Stomach (tissue), 9 donors: ENCODE results near the gene ACTL6B. TPM values are rescaled to one million over a fixed set of nuclear protein-coding genes. Genes with fewer than 3 reads are reported as not detected.

ENCODE experiments used
- DNase-seq, 2 donors: peaks; one replicate each; pipeline versions ENCODE4 v3.0.0 to v3.0.0-alpha.2; 2013 to 2019
- H3K27ac ChIP-seq, 5 donors: fragments of 200-600 bp in 4 of 5; sonication (generic) in 4 of 5; one replicate each; pipeline ENCODE4 v1.5.1; 2013 to 2019; ENCODE audit warnings: mild to moderate bottlenecking in 1 of 5, moderate library complexity in 1 of 5
- H3K27me3 ChIP-seq, 3 donors: fragments of 200-600 bp; sonication (generic); one replicate each; pipeline ENCODE4 v1.5.1; 2017 to 2019; ENCODE audit warnings: mixed run types in 1 of 3
- H3K36me3 ChIP-seq, 4 donors: fragments of 200-600 bp; sonication (generic); 1 replicate in 3 of 4; 2 replicates in 1 of 4; pipeline ENCODE4 v1.5.1; 2016 to 2019
- H3K4me1 ChIP-seq, 4 donors: fragments of 200-600 bp; sonication (generic); one replicate each; pipeline ENCODE4 v1.5.1; 2016 to 2019
- H3K4me3 ChIP-seq, 4 donors: fragments of 200-600 bp; sonication (generic) in 3 of 4; one replicate each; pipeline ENCODE4 v1.5.1; 2016 to 2019; ENCODE audit warnings: mild to moderate bottlenecking in 1 of 4
- H3K9me3 ChIP-seq, 4 donors: fragments of 200-600 bp; sonication (generic); one replicate each; pipeline ENCODE4 v1.5.1; 2016 to 2019
- EP300 ChIP-seq: sonication (generic); formaldehyde crosslinking; IDR thresholded peaks from one replicate; pipeline ENCODE4 v1.6.1; 2017; ENCODE audit warnings: antibody characterized with exemption
- POLR2A ChIP-seq, 4 donors: fragments of 450-650 bp; IDR thresholded peaks; one replicate each; pipeline ENCODE4 v1.6.1; 2016; ENCODE audit warnings: antibody characterized with exemption in 4 of 4, control low read depth in 2 of 4, mild to moderate bottlenecking in 1 of 4, moderate library complexity in 1 of 4
- POLR2AphosphoS5 ChIP-seq, 3 donors: sonication (generic); formaldehyde crosslinking; IDR thresholded peaks; one replicate each; pipeline ENCODE4 v1.6.1; 2016; ENCODE audit warnings: antibody characterized with exemption in 3 of 3
- WGBS, 5 donors: extraction: QIAGEN DNeasy Blood & Tissue Kit in 3 of 5; methylation state at CpG; one replicate each; pipeline versions ENCODE4 v1.1.5 to v1.1.7; 2013 to 2018; 5-methylcytosine and 5-hydroxymethylcytosine counted together
- intact Hi-C: fragments of 100-400 bp; cut with DNase I; formaldehyde crosslinking; loops from one replicate; pipeline ENCODE4 v1.15.1; 2023; ENCODE audit warnings: low total_unique reads
- polyA plus RNA-seq, 3 donors: library from polyadenylated mRNA; stranded (reverse); fragments of 200-250 nt; gene quantifications; one replicate each; pipeline ENCODE4 v1.2.3, GENCODE V29; 2013
- total RNA-seq, 5 donors: library from RNA; depleted of rRNA; stranded (reverse); fragments of >200 nt; gene quantifications; one replicate each; pipeline versions ENCODE4 v1.1.0 to v1.2.3, GENCODE V29; 2014 to 2016
- TF ChIP-seq, protein P1 (sequence below), 7 experiments: fragments of 450-650 bp in 4 of 7; fragments of 200-600 bp in 3 of 7; sonication (generic) in 3 of 7; IDR thresholded peaks; one replicate each; pipeline ENCODE4 v1.5.1; 2016 to 2019; ENCODE audit warnings: antibody characterized with exemption in 7 of 7, control low read depth in 2 of 7, mild to moderate bottlenecking in 1 of 7
- donor health status: healthy with polysubstance abuse.
- donor health status: Bipolar disorder and iron deficiency.
- donor health status: healthy.

ACTL6B gene
- total and polyA plus RNA-seq, 8 donors, result 0.25 to 1.4 (median 0.43) TPM; not detected in 3

DNA sequence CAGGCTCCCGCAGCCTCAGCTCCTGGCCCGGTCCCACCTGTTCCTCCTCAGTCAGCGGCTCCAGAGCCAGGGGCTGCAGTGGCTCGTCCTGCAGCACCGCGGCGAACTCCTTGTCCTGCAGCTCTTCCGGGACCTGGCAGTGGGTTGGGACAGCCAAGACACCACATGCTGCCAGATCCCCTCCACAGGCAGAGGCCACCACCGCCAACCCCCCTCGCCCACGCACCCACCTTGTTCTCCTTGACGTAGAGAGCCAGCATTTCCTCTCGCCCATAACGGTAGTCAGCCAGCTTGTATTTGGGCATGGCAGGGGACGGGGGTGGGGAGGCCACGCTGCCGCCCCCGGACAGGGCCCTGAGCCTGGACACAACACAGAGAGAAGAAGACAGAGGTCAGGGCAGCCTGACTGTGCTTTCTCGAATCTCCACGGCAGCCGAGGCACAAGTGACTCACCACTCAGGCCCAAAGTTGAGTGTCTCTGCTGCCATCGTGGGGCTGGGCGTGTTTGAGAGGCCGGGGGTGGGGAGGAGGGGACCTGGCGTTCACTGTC is 31.6 kb upstream of the ACTL6B start:
- H3K27ac ChIP-seq, result no peak overlapping the region
- DNase-seq, result no peak
- H3K9me3 ChIP-seq, result no peaks in the 10 kb centered on the region
- peaks cover 56 to 72% (median 69%) of the 10 kb centered on the region in 4 donors for H3K36me3 ChIP-seq
- 77 to 84% (median 83%) methylated on average over 23 to 25 of the region's 25 CpGs for WGBS, 5 donors
- intact Hi-C loops, result no loop called here
- H3K27me3 ChIP-seq, result no peaks in the 10 kb centered on the region
- TF ChIP-seq POLR2A (IDR thresholded peaks at IDR 0.05) (no peak), EP300 (no peak), POLR2AphosphoS5 (IDR thresholded peaks at IDR 0.05) (no peak)
- TF ChIP-seq, protein P1, sequence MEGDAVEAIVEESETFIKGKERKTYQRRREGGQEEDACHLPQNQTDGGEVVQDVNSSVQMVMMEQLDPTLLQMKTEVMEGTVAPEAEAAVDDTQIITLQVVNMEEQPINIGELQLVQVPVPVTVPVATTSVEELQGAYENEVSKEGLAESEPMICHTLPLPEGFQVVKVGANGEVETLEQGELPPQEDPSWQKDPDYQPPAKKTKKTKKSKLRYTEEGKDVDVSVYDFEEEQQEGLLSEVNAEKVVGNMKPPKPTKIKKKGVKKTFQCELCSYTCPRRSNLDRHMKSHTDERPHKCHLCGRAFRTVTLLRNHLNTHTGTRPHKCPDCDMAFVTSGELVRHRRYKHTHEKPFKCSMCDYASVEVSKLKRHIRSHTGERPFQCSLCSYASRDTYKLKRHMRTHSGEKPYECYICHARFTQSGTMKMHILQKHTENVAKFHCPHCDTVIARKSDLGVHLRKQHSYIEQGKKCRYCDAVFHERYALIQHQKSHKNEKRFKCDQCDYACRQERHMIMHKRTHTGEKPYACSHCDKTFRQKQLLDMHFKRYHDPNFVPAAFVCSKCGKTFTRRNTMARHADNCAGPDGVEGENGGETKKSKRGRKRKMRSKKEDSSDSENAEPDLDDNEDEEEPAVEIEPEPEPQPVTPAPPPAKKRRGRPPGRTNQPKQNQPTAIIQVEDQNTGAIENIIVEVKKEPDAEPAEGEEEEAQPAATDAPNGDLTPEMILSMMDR (IDR thresholded peaks at IDR 0.05), result no peak
- no peak overlapping the region for H3K4me3 ChIP-seq
- H3K4me1 ChIP-seq, result peaks cover 30 to 60% (median 45%) of the 10 kb centered on the region in 4 donors

DNA sequence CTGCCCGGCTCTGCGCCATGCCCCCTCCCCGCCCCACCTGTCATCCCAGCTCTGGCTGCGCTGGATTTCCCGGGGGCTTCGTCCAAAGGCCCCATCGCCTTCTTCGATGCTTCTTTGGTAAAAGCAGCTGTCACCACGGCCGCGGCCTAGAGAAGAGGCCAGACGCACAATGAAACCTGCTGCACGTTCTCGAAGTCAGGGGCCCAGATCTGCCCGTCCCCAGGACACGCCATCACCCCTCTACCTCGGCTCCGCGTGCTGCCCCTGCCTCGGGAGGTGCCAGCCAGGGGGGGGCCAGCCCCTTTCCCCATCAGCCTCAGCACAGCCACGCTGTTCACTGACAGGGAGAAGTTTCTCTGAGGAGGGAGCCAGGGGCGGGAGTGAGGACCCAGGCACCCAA is 31.0 kb upstream of the ACTL6B start:
- intact Hi-C loops, result no loop called here
- peaks cover 25 to 54% (median 39%) of the 10 kb centered on the region in 4 donors for H3K4me1 ChIP-seq
- H3K27me3 ChIP-seq, result no peaks in the 10 kb centered on the region
- H3K9me3 ChIP-seq, result no peaks in the 10 kb centered on the region
- H3K36me3 ChIP-seq, result peaks cover 62 to 78% (median 75%) of the 10 kb centered on the region in 4 donors
- TF ChIP-seq POLR2A (IDR thresholded peaks at IDR 0.05), result no peak
- no peak for TF ChIP-seq POLR2AphosphoS5 (IDR thresholded peaks at IDR 0.05)
- no peak for TF ChIP-seq EP300
- TF ChIP-seq, protein P1 (IDR thresholded peaks at IDR 0.05), result no peak
- no peak overlapping the region for H3K4me3 ChIP-seq
- no peak for DNase-seq
- H3K27ac ChIP-seq, result no peak overlapping the region
- WGBS, 5 donors, result 88 to 93% (median 90%) methylated on average over 19 to 22 of the region's 22 CpGs

DNA sequence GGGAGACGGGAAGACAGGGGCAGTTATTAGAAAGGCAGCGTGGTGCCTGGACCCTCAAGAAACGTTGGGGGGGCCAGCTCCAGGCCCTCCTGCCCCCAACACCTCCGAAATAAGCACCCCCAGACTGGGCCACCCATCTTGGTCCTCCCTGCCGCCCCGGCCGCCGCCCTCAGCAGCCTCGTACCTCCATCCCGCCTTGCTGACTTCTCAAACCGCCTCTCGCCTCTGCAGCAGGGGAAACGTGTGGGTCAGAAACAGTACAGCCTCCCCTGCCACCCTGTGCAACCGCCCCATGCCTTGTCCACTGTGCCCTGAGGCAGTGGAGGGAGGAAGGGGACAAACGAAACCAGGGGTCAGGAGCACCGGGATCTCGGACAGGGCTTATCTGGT is 30.6 kb upstream of the ACTL6B start:
- Histone ChIP-seq H3K36me3 (peaks cover 67 to 82% (median 79%) of the 10 kb centered on the region in 4 donors), H3K4me1 (peaks cover 20 to 50% (median 35%) of the 10 kb centered on the region in 4 donors), H3K27me3 (no peaks in the 10 kb centered on the region), H3K4me3 (no peak overlapping the region), H3K9me3 (no peaks in the 10 kb centered on the region), H3K27ac (no peak overlapping the region)
- DNase-seq, result no peak
- TF ChIP-seq, protein P1 (IDR thresholded peaks at IDR 0.05), result no peak
- TF ChIP-seq POLR2AphosphoS5 (IDR thresholded peaks at IDR 0.05) (no peak), EP300 (no peak), POLR2A (IDR thresholded peaks at IDR 0.05) (no peak)
- intact Hi-C loops, result no loop called here
- WGBS, 5 donors, result 86 to 94% (median 90%) methylated on average over 17 of the region's 17 CpGs

DNA sequence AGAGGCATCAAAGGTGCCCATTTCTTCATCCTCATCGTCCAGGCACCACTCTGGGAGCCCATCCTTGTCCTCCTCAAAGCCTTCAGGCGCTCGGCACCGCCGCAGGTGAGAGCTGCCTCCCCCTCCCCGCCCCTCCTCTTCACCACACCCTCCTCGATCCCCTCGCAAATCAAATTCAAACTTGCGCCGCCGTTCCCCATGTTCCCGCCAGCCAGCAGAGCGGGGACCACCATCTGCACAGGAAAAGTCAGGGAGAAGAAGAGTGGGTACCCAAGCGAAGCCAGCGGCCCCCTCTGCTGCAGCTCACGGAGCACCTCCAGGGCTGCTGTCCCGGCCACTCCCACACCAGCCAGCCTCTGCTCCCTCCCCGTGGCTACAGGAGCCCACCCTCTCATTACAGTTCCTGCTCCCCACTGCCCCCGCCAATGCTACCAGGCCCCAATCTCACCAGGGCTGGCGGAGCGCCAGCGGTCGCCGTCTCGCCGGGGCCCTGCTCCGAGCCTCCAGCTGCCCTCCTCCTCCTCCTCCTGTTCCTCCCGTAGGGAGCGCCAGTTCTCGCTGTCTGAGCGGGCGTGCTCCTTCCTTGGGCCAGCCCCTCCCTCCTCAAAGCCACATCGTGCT is 30.1 kb upstream of the ACTL6B start:
- Histone ChIP-seq H3K4me3 (no peak overlapping the region), H3K27ac (no peak overlapping the region), H3K36me3 (peaks cover 70 to 87% (median 84%) of the 10 kb centered on the region in 4 donors), H3K9me3 (no peaks in the 10 kb centered on the region), H3K27me3 (no peaks in the 10 kb centered on the region), H3K4me1 (peaks cover 15 to 45% (median 30%) of the 10 kb centered on the region in 4 donors)
- 79 to 84% (median 79%) methylated on average over 33 of the region's 33 CpGs for WGBS, 5 donors
- intact Hi-C loops, result no loop called here
- TF ChIP-seq POLR2A (IDR thresholded peaks at IDR 0.05) (no peak), POLR2AphosphoS5 (IDR thresholded peaks at IDR 0.05) (no peak), EP300 (no peak)
- TF ChIP-seq, protein P1 (IDR thresholded peaks at IDR 0.05), result no peak
- DNase-seq, result peak in 1 of 2 donors; percentile 25
